Measurements from ENCODE around the gene SMAD6.

DNA sequence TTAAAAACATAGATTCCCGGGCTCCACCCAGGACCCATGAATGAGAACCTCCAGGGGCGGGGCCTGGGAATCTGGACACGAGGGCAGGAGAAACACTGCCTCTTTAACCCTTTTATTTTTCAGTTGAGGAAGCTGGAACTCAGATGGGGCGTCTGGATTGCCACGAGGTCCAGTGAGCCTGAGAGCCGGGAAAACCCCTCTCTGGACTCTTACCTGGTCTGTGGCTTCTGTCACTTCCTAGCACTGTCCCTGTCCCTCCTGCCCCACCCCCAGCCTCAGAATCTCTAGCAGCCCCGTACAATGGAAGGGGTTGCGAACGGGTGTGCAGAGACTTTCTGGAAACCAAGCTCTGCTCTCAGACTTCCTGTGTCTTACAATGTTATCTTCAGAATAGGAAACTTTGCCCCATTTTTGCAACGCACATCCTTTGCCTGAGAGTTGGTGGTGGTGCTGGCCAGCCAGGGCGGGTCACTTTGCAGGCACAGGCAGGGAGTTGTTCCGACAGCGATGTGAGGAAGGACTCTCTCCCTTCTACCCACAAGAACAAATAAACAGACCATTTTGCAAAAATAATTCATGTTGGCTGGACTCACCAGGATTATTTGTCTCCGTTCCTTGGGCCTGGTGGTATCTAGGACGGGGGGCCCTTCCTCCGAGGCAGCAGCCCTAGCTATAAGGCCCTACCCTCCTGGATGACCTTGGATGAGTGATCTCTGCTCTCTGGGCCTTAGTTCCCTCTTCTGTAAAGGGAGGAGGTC lies 59.1 kb downstream of the SMAD6 start:
- TF ChIP-seq ZBTB33 (IDR thresholded peaks at IDR 0.05; ENCODE audit: borderline replicate concordance, low read depth) (no peak), CTCF (IDR thresholded peaks at IDR 0.05) (no peak), SIN3A (IDR thresholded peaks at IDR 0.05; ENCODE audit: borderline replicate concordance, low read depth, low read length) (no peak), TCF12 (IDR thresholded peaks at IDR 0.05) (no peak)
- TF ChIP-seq, protein P1, sequence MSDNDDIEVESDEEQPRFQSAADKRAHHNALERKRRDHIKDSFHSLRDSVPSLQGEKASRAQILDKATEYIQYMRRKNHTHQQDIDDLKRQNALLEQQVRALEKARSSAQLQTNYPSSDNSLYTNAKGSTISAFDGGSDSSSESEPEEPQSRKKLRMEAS (IDR thresholded peaks at IDR 0.05; ENCODE audit: low read depth), result no peak

All from SK-N-SH (cell line).